Right kidney (tissue), 9 donors: Measurements from ENCODE around the gene COX14.
A peak's percentile ranks its signal among the peaks of the same experiment; 100 is the strongest.

Source experiments
- DNase-seq: peaks from one replicate; pipeline ENCODE4 v3.0.0-alpha.2; 2016
- long read RNA-seq, 8 donors: transcript quantifications; one replicate each; lab custom pipeline, GENCODE V29; 2026

COX14 gene
- long read RNA-seq, donor 1, transcript COX14-203 (2 exons, 739 nt): major isoform, 98 of 99 reads
- long read RNA-seq, donor 1, partial matches to known transcripts: 0 of 99 reads
- long read RNA-seq, donor 1, other reads (novel, unspliced or antisense): 0 of 99 reads
- long read RNA-seq, donor 2, transcript COX14-203 (2 exons, 739 nt): major isoform, 51 of 52 reads
- long read RNA-seq, donor 2, partial matches to known transcripts: 0 of 52 reads
- long read RNA-seq, donor 2, other reads (novel, unspliced or antisense): 0 of 52 reads
- long read RNA-seq, donor 3, transcript COX14-203 (2 exons, 739 nt): major isoform, 31 of 32 reads
- long read RNA-seq, donor 3, partial matches to known transcripts: 0 of 32 reads
- long read RNA-seq, donor 3, other reads (novel, unspliced or antisense): 0 of 32 reads
- long read RNA-seq, donor 4, transcript COX14-203 (2 exons, 739 nt): major isoform, 50 of 63 reads
- long read RNA-seq, donor 4, partial matches to known transcripts: 12 of 63 reads
- long read RNA-seq, donor 4, other reads (novel, unspliced or antisense): 0 of 63 reads
- long read RNA-seq, donor 5, transcript COX14-203 (2 exons, 739 nt): major isoform, 64 of 78 reads
- long read RNA-seq, donor 5, partial matches to known transcripts: 11 of 78 reads
- long read RNA-seq, donor 5, other reads (novel, unspliced or antisense): 0 of 78 reads
- long read RNA-seq, donor 6, transcript COX14-203 (2 exons, 739 nt): major isoform, 53 of 56 reads
- long read RNA-seq, donor 6, partial matches to known transcripts: 0 of 56 reads
- long read RNA-seq, donor 6, other reads (novel, unspliced or antisense): 0 of 56 reads
- long read RNA-seq, donor 7, transcript COX14-203 (2 exons, 739 nt): major isoform, 80 of 81 reads
- long read RNA-seq, donor 7, partial matches to known transcripts: 0 of 81 reads
- long read RNA-seq, donor 7, other reads (novel, unspliced or antisense): 0 of 81 reads
- long read RNA-seq, donor 8, transcript COX14-203 (2 exons, 739 nt): major isoform, 53 of 53 reads
- long read RNA-seq, donor 8, partial matches to known transcripts: 0 of 53 reads
- long read RNA-seq, donor 8, other reads (novel, unspliced or antisense): 0 of 53 reads

DNA sequence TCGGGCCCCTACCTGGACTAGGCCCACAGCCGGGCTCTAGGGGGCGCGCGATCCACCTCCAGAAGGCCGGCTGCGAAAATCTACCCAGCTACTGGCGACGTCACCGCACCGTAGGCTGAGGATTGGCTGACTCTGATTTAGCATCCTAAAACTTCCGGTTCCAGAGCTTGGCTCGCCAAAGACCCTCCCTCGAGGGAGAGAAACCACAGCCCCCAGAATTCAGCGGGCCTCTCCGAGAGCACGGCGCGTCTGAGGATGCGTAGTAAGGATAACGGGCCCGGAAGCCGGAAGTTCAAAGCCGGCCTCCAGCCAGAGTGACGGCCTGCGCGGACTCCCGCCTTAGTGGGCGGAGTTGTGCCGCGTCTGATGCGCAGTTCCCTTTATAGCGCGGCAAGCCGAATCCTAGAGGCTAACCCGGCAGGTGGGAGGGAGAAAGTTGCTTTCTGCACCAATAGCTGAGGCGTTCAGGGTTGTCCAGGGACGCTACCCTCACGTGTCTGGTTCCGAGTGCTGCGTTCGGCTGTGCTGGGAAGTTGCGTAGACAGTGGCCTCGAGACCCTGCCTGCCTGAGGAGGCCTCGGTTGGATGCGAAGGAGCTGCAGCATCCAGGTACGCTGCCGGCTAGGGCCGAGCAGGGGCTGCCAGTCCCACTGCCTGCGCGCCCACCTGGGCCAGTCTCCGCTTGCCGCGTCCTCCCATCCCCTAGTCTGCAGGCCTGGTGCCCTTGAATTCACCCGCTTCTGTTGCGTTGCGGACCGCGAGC lies at the start of gene COX14:
TSS of gene COX14 (plus strand) at position 544 of the 763 bp plus-strand sequence. CDS start 7,808 bp downstream, outside the sequence.
- peak; percentile 93 for DNase-seq

DNA sequence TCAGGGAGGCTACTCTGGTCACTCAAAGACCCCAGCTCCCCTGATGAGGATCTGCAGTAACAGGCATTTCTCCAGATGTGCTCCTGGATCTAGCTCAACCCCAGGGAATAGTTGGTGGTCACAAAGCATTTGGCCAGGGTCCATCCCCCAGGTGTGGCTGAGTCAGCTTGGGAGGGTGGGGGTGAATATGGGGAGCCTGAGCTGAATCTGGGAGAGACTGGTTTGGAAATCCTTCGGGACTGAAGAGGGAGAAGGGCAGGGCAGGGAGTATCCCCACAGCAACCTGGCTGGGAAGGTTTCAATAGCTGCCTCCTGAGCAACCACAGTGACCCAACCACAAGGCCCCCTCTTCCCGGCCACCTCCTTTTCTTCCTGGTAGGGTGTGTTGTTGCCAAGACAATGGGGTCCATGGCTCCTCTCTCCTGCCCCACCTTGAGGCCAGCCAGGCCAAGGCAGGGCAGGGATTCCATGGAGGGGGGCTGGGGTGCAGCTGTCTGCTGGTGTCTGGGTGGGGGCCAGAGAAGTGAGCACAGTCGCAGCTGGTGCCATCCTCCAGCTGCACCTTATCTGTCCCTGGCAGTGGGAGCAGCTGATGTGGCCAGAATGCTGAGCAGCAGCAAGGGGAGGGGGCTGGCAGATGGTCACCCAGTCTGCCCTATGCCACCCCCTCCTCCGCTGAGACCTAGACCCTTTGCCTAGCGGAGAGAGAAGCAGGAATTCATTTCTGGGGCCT lies 49.1 kb upstream of the COX14 start:
- DNase-seq: no peak

DNA sequence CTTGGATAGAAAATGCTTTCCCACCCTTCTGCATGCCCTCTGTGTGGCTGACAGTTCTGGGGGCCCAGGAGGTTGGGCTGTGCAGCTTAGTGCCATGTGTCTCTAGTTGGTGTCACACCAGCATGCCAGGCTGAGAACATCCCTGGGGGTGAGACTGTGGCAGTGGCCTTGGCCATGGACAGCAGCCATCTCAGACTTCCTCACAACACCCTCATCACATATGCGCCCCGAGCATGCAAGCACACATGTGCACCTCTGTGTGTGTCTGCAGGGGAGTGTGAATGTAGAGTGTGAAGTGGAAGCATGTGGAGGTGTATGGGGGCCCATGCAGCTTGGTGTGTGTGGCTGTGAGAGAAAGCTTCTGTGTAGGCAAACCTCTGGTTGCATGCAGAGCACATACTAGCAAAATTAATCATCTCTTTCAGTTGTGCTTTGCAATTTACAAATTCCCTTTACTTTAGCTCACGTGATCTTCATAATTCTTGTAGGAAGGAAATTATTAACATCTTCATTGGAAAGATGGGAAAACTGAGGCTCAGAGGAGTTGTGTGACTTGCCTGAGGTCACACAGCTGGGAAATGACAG lies 46.2 kb upstream of the COX14 start:
- no peak for DNase-seq

DNA sequence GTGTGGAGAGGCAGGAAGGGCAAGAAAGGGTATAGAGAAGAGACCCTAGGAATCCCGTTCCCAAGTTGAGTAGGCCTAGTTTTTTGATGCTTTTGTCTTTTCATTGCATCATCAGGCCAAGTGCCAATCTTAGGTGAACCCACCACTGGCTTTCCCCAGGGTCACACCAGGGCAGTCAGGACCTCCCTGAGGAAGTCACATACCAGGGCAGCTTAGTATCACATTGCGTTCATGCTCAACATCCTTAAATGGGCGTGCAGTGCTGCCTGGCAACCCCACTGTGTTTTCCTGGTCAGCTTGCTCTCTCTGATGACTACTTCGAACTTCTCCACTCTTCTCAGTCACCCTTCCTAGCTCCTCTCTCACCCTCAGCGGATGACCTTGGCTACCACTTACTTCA lies 45.6 kb upstream of the COX14 start:
- DNase-seq: no peak

DNA sequence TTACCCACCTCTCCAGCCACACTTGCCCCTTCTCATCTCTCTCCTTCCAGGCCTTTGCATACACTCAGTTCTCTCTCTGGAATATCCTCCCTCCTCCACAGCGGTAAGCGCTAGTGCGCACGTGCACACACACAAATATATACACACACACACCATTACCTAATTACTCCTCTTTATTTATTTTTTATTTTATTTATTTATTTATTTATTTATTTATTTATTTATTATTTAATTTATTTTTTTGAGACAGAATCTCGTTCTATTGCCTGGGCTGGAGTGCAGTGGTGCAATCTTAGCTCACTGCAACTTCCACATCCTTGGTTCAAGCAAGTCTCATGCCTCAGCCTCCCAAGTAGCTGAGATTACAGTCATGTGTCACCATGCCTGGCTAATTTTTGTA lies 43.0 kb upstream of the COX14 start:
- DNase-seq: no peak

DNA sequence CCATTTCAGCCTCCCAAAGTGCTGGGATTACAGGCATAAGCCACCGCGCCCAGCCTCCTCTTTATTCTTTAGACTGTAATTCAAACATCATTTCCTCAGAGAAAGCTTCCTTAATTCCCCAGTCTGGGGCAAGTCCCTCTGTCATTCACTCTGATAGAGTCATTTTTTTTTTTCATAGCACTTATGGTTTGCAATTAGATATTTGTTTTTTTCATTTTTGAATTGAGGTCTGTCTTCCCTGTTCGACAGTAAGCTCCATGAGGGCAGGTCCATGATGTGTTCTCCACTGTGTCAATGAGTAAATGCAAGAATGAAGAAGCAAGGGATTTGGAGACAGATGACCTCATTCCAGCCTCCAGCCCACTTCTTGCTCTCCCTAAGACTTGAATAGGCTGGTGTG lies 42.5 kb upstream of the COX14 start:
- no peak for DNase-seq

DNA sequence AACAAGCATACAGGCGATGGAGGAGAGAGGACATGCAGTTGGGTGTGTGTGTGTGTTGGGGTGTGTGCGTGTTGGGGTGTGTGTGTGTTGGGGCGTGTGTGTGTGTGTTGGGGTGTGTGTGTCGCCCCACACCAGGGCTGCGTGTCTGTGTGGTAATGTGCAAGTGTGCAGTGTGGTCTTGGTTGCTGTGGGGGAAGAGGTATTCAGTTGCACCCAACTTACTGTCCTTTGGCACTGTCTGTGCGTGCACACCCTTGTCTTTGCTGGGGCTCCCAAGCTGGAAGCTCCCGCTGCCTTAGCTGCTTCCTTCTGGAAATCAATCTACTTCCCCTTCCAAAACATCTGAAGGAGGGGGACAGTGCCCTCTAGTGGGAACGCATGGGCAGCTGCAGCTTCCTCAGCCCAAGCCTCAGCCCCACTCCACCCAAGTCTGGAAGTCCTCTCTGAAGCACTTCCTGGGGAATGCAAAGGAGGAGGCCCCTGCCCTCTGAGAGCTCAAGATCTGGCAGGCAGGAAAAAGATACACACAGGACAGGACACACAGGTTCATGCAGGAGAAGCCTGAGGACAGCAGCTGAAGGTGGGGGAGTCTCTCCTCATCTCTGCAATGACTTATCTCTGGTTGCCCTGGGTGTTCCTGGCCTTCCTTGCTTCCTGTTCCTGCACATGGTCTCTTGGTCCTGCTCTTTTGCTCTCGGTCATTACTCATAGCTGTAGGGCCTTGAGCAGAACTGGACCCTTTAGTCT lies 41.5 kb upstream of the COX14 start:
- DNase-seq: peak; percentile 70

DNA sequence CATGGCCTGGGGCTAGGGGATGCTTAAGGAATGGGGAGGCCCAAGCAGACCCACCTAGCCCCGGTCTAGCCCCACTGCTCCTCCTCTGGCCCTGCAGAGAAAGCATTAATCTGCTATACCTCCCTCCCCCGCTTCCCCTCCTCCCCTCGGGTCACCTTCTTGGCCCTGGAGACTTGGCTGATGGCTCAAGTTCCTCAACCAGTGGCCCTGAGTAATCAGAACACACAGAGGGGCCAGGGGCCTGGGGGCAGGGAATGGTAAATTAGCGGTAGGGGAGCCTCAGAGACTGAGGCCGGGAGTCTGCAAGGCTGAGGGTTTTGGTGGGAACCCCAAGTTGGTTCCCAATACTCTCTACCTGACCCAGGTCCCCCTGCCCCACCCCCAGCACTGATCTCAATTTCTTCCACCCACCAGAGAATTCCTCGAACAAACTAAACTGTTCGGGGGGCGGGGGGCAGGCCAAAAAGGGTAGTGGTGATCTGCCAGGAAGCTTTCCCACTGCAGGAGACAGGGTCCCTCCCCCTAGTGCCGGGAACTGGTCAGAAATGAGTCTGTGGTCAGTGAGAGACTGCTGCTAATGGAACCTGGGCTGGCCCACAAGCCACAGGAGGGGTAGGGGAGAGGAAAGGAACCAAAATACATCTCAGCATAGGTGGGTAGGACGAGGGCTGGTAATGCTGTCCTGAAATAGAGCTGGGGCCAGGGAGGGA lies 39.7 kb upstream of the COX14 start:
- no peak for DNase-seq

DNA sequence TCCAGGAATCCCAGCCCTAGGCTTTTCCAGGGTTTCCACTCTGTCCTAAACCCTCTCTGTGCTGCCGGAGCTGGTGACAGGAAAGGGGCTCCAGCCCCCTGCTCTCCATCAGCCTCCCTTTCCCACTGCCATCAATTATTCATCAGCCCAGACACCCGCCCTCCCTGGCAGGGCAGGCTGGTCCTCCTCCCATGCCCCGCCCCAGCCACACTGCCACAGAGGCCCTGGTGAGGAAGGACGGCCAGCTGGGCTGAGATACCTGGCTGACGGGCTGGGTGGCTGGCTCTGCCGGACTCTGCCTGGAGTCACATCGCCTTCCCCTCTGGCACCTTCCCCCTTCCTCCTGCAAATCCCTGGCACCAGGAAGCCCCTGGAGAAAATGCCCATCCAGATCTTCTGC lies 38.8 kb upstream of the COX14 start:
- DNase-seq: no peak

DNA sequence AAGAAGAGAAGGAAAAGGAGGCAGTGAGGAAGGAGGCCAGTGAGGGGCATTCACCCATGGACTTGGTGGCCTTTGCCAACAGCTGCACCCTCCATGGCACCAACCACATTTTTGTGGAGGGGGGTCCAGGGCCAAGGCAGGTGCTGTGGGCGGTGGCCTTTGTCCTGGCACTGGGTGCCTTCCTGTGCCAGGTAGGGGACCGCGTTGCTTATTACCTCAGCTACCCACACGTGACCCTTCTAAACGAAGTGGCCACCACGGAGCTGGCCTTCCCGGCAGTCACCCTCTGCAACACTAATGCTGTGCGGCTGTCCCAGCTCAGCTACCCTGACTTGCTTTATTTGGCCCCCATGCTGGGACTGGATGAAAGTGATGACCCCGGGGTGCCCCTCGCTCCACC lies 38.3 kb upstream of the COX14 start:
- DNase-seq: no peak

DNA sequence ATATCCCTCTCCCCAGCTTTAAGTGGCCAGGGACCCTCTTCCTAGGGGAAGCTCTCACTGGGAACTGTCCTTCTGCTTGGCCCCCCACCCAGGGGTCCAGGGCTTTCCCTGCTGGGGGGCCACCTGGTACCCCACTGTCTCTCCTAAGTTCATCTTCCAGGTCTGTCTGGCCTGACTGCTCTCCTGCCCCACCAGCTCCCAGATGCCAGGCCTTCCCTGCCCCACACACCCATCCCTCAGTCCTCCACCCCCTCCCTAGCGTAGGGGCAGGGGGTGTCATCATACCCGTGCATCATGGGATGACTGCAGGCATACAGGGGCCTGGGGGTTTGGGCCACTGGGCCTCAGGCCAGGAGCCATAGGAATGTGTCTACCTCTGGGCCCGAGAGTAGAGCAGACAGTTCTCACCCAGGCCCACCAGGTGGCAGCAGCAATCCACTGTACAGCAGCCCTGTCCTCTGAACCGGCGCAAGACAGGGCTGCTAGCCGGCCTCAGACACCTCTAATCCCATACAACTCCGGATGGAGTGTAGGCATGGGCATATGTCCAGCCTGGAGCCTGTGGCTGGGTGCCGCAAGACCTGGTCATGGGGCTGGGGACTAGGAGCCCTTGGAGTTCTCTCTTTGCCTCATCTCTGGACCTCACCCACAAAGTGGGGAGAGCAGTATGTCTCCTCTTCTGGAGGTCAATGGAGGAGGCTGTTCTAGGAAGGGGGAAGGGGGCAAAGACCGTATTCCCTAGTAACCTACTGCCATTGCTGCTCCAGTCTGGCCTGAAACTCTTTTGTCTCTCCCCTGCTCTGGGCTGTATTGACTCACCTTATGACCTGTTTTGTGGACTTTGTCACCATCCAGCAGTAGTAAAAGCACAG lies 36.9 kb upstream of the COX14 start:
- peak; percentile 63 for DNase-seq

DNA sequence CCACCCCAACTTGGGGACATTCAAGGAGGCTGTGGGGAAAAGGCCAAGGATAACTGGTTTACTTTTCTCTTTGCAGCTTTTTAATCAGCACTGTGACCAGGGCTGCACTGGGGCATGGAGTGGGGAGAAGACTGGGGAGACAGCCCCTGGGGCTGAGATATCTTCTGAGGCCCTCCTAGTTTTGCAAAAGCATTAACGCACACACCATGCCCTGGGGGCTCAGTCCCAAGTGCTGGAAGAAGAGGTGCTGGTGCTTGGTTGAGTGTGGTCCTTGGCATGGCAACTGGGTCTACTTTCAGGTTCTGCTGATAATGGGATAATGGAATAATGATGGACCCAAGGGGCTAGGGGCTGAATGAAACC lies 36.2 kb upstream of the COX14 start:
- no peak for DNase-seq

DNA sequence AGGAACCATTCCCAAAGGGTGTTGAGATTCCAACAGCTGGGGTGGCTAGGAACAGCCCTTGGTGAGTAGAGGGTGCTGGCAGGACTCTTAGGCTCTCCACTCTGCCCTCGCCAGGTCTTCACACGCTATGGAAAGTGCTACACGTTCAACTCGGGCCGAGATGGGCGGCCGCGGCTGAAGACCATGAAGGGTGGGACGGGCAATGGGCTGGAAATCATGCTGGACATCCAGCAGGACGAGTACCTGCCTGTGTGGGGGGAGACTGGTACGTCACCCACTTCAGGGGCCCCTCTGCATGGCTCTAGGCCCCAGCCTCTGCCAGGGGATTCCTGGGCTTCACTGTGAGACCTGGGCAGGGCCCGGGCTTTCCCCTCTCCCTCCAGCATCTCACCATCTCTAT lies 34.9 kb upstream of the COX14 start:
- DNase-seq: no peak

DNA sequence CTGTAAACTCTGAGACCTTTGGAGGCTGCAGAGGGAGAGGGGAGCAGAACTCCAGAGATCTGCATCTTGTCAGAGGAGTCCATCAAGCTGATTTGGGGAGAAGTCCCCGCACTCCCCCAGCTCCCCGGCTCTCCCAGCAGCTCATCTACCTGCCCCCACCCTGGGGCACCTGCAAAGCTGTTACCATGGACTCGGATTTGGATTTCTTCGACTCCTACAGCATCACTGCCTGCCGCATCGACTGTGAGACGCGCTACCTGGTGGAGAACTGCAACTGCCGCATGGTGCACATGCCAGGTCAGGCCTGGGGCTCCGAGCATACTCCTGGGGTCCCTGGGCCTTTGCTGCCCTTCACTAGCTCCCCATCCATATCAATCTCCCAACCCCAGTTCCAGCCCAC lies 33.8 kb upstream of the COX14 start:
- DNase-seq: no peak

DNA sequence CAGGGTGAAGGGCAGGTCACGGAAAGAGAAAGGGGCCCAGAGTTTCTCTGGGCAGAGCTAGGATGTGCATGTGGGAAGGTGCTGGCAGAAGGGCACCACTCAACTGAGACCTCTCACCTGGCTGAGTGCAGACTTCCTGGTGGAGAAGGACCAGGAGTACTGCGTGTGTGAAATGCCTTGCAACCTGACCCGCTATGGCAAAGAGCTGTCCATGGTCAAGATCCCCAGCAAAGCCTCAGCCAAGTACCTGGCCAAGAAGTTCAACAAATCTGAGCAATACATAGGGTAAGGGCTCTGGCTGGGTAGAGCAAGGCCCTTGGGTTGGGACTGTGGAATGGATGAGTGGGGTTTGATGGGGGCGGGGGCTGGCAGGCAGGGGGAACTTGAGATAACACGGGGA lies 32.3 kb upstream of the COX14 start:
- no peak for DNase-seq

DNA sequence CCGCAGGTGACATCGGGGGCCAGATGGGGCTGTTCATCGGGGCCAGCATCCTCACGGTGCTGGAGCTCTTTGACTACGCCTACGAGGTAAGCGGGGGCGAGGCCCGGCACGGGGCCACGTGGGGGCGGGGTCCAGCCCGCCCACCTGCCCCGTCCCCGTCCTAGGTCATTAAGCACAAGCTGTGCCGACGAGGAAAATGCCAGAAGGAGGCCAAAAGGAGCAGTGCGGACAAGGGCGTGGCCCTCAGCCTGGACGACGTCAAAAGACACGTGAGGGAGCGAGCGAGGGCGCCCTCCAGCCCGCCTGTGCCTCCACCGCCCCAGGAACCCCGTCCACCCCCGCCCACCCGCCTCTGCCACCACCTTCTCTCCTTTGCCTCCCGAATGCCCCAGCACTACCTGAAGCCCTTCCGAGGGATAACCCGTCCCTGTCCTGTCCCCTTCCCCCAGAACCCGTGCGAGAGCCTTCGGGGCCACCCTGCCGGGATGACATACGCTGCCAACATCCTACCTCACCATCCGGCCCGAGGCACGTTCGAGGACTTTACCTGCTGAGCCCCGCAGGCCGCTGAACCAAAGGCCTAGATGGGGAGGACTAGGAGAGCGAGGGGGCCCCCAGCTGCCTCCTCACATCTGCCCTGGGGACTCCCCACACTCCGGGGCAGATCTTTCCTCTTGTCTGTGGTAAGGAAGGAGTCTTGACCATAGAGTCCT lies 30.8 kb upstream of the COX14 start:
- DNase-seq: no peak

DNA sequence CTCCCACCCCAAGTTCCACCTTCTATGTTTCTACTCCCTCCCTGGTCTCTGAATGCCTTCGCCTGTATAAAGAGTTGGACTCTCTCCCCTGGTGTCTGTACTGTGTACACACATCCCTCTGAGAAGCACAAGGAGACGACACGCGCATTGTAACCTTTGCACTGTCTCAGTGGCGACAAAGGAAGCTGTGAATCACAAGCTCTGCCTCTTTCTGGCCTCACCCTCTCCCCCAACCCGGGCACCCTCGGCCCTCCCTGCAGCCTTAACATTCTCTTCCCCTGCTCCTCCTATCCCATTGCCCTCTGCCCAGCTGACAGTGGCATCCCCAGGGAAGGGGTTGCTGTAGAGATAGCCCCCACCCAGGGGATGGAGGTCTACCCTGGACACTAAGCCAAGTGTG lies 29.4 kb upstream of the COX14 start:
- no peak for DNase-seq

DNA sequence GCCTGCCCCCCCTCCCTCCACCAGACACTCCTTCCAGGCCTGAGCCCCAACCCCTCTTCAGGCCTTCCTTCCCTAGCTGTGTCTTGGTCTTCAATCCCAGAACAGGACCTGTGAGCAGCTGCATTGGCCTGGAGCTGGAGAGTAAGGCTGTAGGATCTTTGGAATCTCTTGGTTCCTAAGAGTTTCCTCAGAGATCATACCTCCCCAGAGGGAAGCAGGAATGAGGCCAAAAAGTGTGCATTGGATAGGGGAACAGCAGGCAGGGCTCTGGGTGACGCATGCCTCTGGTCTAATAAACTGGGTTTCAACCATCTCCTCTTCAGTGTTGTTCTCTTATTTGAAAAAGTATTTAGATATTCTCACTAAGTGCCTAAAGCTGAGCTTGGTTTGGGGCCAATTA lies 28.7 kb upstream of the COX14 start:
- DNase-seq: no peak
